HUES48 (cell line): ENCODE data around the gene NOL3.

Experiments
- H3K27ac ChIP-seq: one replicate; pipeline ENCODE4 v1.7.0; 2013; ENCODE audit warnings: low read depth, low read length, inconsistent platforms
- H3K27me3 ChIP-seq: 2 replicates; pipeline ENCODE4 v1.6.1; 2013; ENCODE audit warnings: mild to moderate bottlenecking, low read length; ENCODE audit not compliant: control insufficient read depth, insufficient read depth
- H3K36me3 ChIP-seq: 2 replicates; pipeline ENCODE4 v1.6.1; 2013; ENCODE audit warnings: low read length; ENCODE audit not compliant: control insufficient read depth, insufficient read depth
- H3K4me1 ChIP-seq: 2 replicates; pipeline ENCODE4 v1.6.1; 2013; ENCODE audit warnings: mild to moderate bottlenecking, low read length; ENCODE audit not compliant: control insufficient read depth, insufficient read depth
- H3K4me3 ChIP-seq: 2 replicates; pipeline ENCODE4 v1.5.1; 2013; ENCODE audit warnings: mild to moderate bottlenecking, low read depth, low read length
- H3K9ac ChIP-seq: 2 replicates; pipeline ENCODE4 v1.6.1; 2013; ENCODE audit warnings: mild to moderate bottlenecking, low read depth, low read length, moderate library complexity
- H3K9me3 ChIP-seq: 2 replicates; pipeline ENCODE4 v1.6.1; 2013; ENCODE audit warnings: low read length; ENCODE audit not compliant: control insufficient read depth, insufficient read depth

The NOL3 gene

GRCh38 chr16:67199011-67199807 lies 28.9 kb downstream of the NOL3 start, which contains the start of gene ELMO3:
TSS of gene ELMO3 (plus strand) at chr16:67199131. CDS start at chr16:67199327, 196 bp downstream.
- Histone ChIP-seq H3K4me1 (peaks cover 6% of the 10 kb centered on the region; the same call in 1 of the 2 replicates), H3K9ac (peak within 1 kb of the TSS; percentile 60; the same call in 1 of the 2 replicates), H3K36me3 (peaks cover 51% of the 10 kb centered on the region), H3K4me3 (peak within 1 kb of the TSS; percentile 94), H3K9me3 (no peaks in the 10 kb centered on the region), H3K27ac (peak within 1 kb of the TSS; percentile 55), H3K27me3 (no peaks in the 10 kb centered on the region)

- Histone ChIP-seq H3K36me3 (peaks cover 45% of the 10 kb centered on the region), H3K9me3 (no peaks in the 10 kb centered on the region), H3K9ac (no peak overlapping the region), H3K27me3 (no peaks in the 10 kb centered on the region), H3K4me1 (peaks cover 6% of the 10 kb centered on the region; the same call in 1 of the 2 replicates), H3K27ac (no peak overlapping the region), H3K4me3 (peak overlapping the region; percentile 94)
Observed at GRCh38 chr16:67199808-67200198, 29.5 kb downstream of the NOL3 start.

- H3K27me3 ChIP-seq = no peaks in the 10 kb centered on the region
- H3K9ac ChIP-seq = no peak overlapping the region
- peaks cover 38% of the 10 kb centered on the region for H3K36me3 ChIP-seq
- H3K4me3 ChIP-seq = 0 out of 2 replicates have a peak overlapping the region, but pooled peaks have one; percentile 5
- H3K27ac ChIP-seq = no peak overlapping the region
- no peaks in the 10 kb centered on the region for H3K9me3 ChIP-seq
- peaks cover 6% of the 10 kb centered on the region; the same call in 1 of the 2 replicates for H3K4me1 ChIP-seq
Observed at GRCh38 chr16:67200491-67200890, 30.2 kb downstream of the NOL3 start.

GRCh38 chr16:67201411-67202345 lies 31.3 kb downstream of the NOL3 start:
- Histone ChIP-seq H3K4me1 (peaks cover 6% of the 10 kb centered on the region; the same call in 1 of the 2 replicates), H3K27me3 (no peaks in the 10 kb centered on the region), H3K36me3 (peaks cover 26% of the 10 kb centered on the region), H3K9me3 (no peaks in the 10 kb centered on the region), H3K27ac (no peak overlapping the region), H3K9ac (no peak overlapping the region), H3K4me3 (no peak overlapping the region)

- H3K27ac ChIP-seq = no peak overlapping the region
- peaks cover 19% of the 10 kb centered on the region for H3K36me3 ChIP-seq
- no peak overlapping the region for H3K4me3 ChIP-seq
Observed at GRCh38 chr16:67202426-67202825, 32.1 kb downstream of the NOL3 start.

GRCh38 chr16:67202956-67203493 lies 32.7 kb downstream of the NOL3 start:
- H3K9ac ChIP-seq = no peak overlapping the region
- peaks cover 11% of the 10 kb centered on the region for H3K4me1 ChIP-seq
- peaks cover 13% of the 10 kb centered on the region; the same call in 1 of the 2 replicates for H3K36me3 ChIP-seq
- H3K4me3 ChIP-seq = no peak overlapping the region
- H3K27me3 ChIP-seq = no peaks in the 10 kb centered on the region
- H3K27ac ChIP-seq = no peak overlapping the region
- H3K9me3 ChIP-seq = no peaks in the 10 kb centered on the region

More at GRCh38 chr16:67202426-67202825, 32.1 kb downstream of the NOL3 start:
- Histone ChIP-seq H3K27me3 (no peaks in the 10 kb centered on the region), H3K9ac (no peak overlapping the region), H3K9me3 (no peaks in the 10 kb centered on the region), H3K4me1 (peaks cover 11% of the 10 kb centered on the region)

GRCh38 chr16:67204076-67204475 lies 33.7 kb downstream of the NOL3 start:
- Histone ChIP-seq H3K9me3 (no peaks in the 10 kb centered on the region), H3K27ac (no peak overlapping the region), H3K9ac (no peak overlapping the region), H3K27me3 (no peaks in the 10 kb centered on the region), H3K36me3 (peaks cover 12% of the 10 kb centered on the region; the same call in 1 of the 2 replicates), H3K4me3 (no peak overlapping the region), H3K4me1 (peaks cover 5% of the 10 kb centered on the region; the same call in 1 of the 2 replicates)

GRCh38 chr16:67206129-67206837 lies 35.9 kb downstream of the NOL3 start:
- H3K4me1 ChIP-seq = peaks cover 5% of the 10 kb centered on the region; the same call in 1 of the 2 replicates
- H3K4me3 ChIP-seq = no peak overlapping the region
- H3K9me3 ChIP-seq = no peaks in the 10 kb centered on the region
- H3K36me3 ChIP-seq = peaks cover 11% of the 10 kb centered on the region; the same call in 1 of the 2 replicates
- H3K27ac ChIP-seq = no peak overlapping the region
- no peak overlapping the region for H3K9ac ChIP-seq
- H3K27me3 ChIP-seq = no peaks in the 10 kb centered on the region

GRCh38 chr16:67206838-67207248 lies 36.5 kb downstream of the NOL3 start:
- Histone ChIP-seq H3K4me1 (peaks cover 5% of the 10 kb centered on the region; the same call in 1 of the 2 replicates), H3K9me3 (no peaks in the 10 kb centered on the region), H3K27me3 (peaks cover 5% of the 10 kb centered on the region), H3K36me3 (peaks cover 6% of the 10 kb centered on the region; the same call in 1 of the 2 replicates), H3K4me3 (no peak overlapping the region), H3K27ac (no peak overlapping the region), H3K9ac (no peak overlapping the region)
